Loucy (cell line): ENCODE measurements around the gene PIAS4.

ENCODE experiments used
- H2AFZ ChIP-seq: fragments of 200-600 bp; sonication (generic); 2 replicates; pipeline ENCODE4 v1.6.0; 2016; ENCODE audit warnings: antibody characterized with exemption, mild to moderate bottlenecking, low read length, moderate library complexity
- H3F3A ChIP-seq: fragments of 200-600 bp; 2 replicates; pipeline ENCODE4 v1.6.0; 2016; ENCODE audit warnings: antibody characterized with exemption, low read depth, mild to moderate bottlenecking
- H3K27me3 ChIP-seq: fragments of 200-600 bp; sonication (generic); 2 replicates; pipeline ENCODE4 v1.6.1; 2014; ENCODE audit warnings: low read length, mild to moderate bottlenecking; ENCODE audit not compliant: insufficient read depth, poor library complexity, severe bottlenecking
- H3K36me3 ChIP-seq: fragments of 200-600 bp; sonication (generic); 2 replicates; pipeline ENCODE4 v1.6.1; 2016; ENCODE audit warnings: low read length; ENCODE audit not compliant: insufficient read depth
- H3K4me1 ChIP-seq: fragments of 200-600 bp; sonication (generic); 2 replicates; pipeline ENCODE4 v1.5.1; 2014; ENCODE audit warnings: low read length, mild to moderate bottlenecking; ENCODE audit not compliant: insufficient read depth, poor library complexity, severe bottlenecking
- H3K4me2 ChIP-seq: fragments of 200-600 bp; sonication (generic); 2 replicates; pipeline ENCODE4 v1.6.0; 2014; ENCODE audit warnings: antibody characterized with exemption, low read length, low read depth, mild to moderate bottlenecking; ENCODE audit not compliant: poor library complexity, severe bottlenecking
- H3K4me3 ChIP-seq: fragments of 200-600 bp; sonication (generic); 2 replicates; pipeline ENCODE4 v1.5.1; 2014; ENCODE audit warnings: low read length, mild to moderate bottlenecking, mixed read lengths; ENCODE audit not compliant: poor library complexity, severe bottlenecking
- H3K79me2 ChIP-seq: fragments of 200-600 bp; sonication (generic); 2 replicates; pipeline ENCODE4 v1.6.1; 2014; ENCODE audit warnings: low read length; ENCODE audit not compliant: insufficient read depth
- H3K9ac ChIP-seq: fragments of 200-600 bp; sonication (generic); 2 replicates; pipeline ENCODE4 v1.6.0; 2014; ENCODE audit warnings: mild to moderate bottlenecking, low read depth, low read length, moderate library complexity; ENCODE audit not compliant: poor library complexity, severe bottlenecking
- H3K9me2 ChIP-seq: fragments of 200-600 bp; sonication (generic); replicated peaks from 2 replicates; pipeline ENCODE4 v1.6.1; 2016; ENCODE audit warnings: low read depth, low read length, mixed read lengths
- H3K9me3 ChIP-seq: fragments of 200-600 bp; sonication (generic); 2 replicates; pipeline ENCODE4 v1.6.1; 2014; ENCODE audit warnings: mild to moderate bottlenecking, antibody characterized with exemption, low read length, low read depth; ENCODE audit not compliant: insufficient read depth
- H4K20me1 ChIP-seq: fragments of 200-600 bp; sonication (generic); 2 replicates; pipeline ENCODE4 v1.6.0; 2014; ENCODE audit warnings: antibody characterized with exemption, low read length, mild to moderate bottlenecking; ENCODE audit not compliant: insufficient read depth, poor library complexity, severe bottlenecking
- CTCF ChIP-seq: fragments of 200-600 bp; sonication (generic); conservative IDR thresholded peaks from 2 replicates; pipeline ENCODE4 v1.5.1; 2014; ENCODE audit warnings: mild to moderate bottlenecking, antibody characterized with exemption, low read length
- EZH2phosphoT487 ChIP-seq: fragments of 200-600 bp; IDR thresholded peaks from 2 replicates; pipeline ENCODE4 v1.6.1; 2018; ENCODE audit warnings: antibody characterized with exemption, mild to moderate bottlenecking, moderate library complexity, borderline replicate concordance

Gene PIAS4

GRCh38 chr19:4051175-4052101, 43.9 kb downstream of the PIAS4 start:
- H3K4me2 ChIP-seq, result no peak overlapping the region
- H3F3A ChIP-seq, result no peaks in the 10 kb centered on the region
- H3K9me3 ChIP-seq, result no peaks in the 10 kb centered on the region
- H3K9ac ChIP-seq, result no peak overlapping the region
- no peak overlapping the region for H2AFZ ChIP-seq
- H3K9me2 ChIP-seq, result no peaks in the 10 kb centered on the region
- TF ChIP-seq CTCF, result no peak
- TF ChIP-seq EZH2phosphoT487, result no peak
- no peak overlapping the region for H3K4me3 ChIP-seq
- peaks cover 69% of the 10 kb centered on the region for H3K79me2 ChIP-seq
- peaks cover 68% of the 10 kb centered on the region; the same call in 1 of the 2 replicates for H3K36me3 ChIP-seq
- peaks cover 51% of the 10 kb centered on the region for H4K20me1 ChIP-seq
- H3K27me3 ChIP-seq, result no peaks in the 10 kb centered on the region
- H3K4me1 ChIP-seq, result no peaks in the 10 kb centered on the region

DNA sequence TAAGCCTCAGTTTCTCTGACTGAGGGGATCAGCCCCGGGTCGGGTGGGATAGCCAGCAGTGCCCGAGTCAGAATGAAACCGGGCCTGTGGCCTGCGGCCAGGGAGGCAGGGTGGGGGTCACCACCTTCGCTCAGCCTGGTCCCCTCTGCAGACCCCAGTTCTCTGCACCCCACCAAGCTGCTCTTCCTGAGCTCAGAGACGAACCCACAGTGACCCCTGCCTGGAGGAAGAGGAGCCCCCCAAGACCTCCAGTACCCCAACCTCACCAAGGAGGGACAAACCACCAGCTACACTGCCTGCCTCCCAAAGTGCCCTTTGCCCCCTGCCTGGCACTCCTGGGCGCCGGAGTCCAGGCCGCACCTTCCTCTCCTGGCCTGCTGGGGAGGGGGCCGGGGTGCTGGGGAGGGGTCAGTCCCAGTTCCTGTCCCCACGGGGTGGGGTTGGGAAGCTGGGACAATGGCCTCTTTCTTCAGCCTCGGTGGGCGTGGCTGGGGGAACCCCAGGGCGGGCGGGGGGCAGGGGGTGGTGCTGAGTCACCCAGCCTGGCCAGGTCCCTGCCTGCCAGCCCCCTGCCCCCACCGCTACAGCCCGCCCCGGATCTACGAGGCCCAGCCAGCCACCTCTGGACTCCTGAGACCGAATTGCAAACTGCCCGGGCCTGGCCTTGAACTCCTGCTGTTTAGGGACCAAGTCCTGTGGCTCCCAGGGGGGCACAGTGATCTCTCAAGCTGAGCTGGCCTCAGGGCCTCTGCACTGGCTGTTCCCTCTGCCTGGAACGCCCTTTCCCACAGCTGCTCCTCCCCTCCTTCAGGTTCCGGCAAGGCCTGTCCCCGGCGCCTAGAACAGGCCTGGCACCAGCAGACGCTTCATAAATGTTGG, 44.8 kb downstream of the PIAS4 start:
- Histone ChIP-seq H3K4me3 (no peak overlapping the region), H3K36me3 (peaks cover 67% of the 10 kb centered on the region; the same call in 1 of the 2 replicates), H2AFZ (no peak overlapping the region), H3K9me2 (no peaks in the 10 kb centered on the region), H3K27me3 (no peaks in the 10 kb centered on the region), H3K4me1 (no peaks in the 10 kb centered on the region), H4K20me1 (peaks cover 51% of the 10 kb centered on the region), H3K4me2 (no peak overlapping the region), H3K9ac (no peak overlapping the region), H3F3A (no peaks in the 10 kb centered on the region), H3K79me2 (peaks cover 72% of the 10 kb centered on the region), H3K9me3 (no peaks in the 10 kb centered on the region)
- TF ChIP-seq CTCF (no peak), EZH2phosphoT487 (no peak)

DNA sequence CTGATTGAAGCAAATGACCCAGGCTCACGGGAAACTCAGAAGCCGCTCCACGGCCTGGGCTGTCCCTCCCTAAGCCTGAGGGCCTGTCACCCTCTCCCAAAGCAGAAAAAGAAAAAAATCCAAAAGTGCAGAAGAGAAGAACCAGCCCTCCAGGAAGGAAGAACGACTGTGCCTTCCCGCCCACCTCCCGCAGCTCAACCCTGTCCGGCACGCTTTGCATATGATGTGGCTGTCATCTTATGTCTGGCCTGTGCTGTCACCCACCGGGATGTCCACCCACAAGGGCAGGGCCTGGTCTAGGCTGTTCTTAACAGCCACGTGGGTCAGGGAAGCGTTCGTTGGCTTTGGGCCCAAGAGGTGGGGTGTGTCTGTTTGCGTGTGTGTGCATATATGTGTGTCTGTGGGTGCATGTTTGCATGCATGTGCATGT, 45.5 kb downstream of the PIAS4 start:
- Histone ChIP-seq H3K4me1 (no peaks in the 10 kb centered on the region), H3F3A (no peaks in the 10 kb centered on the region; the same call in 1 of the 2 replicates), H2AFZ (no peak overlapping the region), H3K9me2 (no peaks in the 10 kb centered on the region), H3K9me3 (no peaks in the 10 kb centered on the region), H3K27me3 (no peaks in the 10 kb centered on the region), H3K79me2 (peaks cover 78% of the 10 kb centered on the region), H3K4me3 (no peak overlapping the region), H3K4me2 (no peak overlapping the region), H3K9ac (no peak overlapping the region), H3K36me3 (peaks cover 65% of the 10 kb centered on the region; the same call in 1 of the 2 replicates), H4K20me1 (peaks cover 56% of the 10 kb centered on the region)
- TF ChIP-seq EZH2phosphoT487 (no peak), CTCF (no peak)
